VCaP (cell line): ENCODE measurements around the gene HS2ST1.
A peak's percentile ranks its signal among the peaks of the same experiment; 100 is the strongest.
"Not testable (repeated sequence)": the region's sequence is repeated elsewhere in the genome, so short reads cannot be mapped to it uniquely, and the experiment has no call there.

ENCODE experiments used
- H3K27ac ChIP-seq: fragments of 450-650 bp; 2 replicates; pipeline ENCODE4 v1.5.1; 2017
- CTCF ChIP-seq: fragments of 450-650 bp; conservative IDR thresholded peaks from 2 replicates; pipeline ENCODE4 v1.5.1; 2017; ENCODE audit warnings: mild to moderate bottlenecking, moderate library complexity

The HS2ST1 gene

GRCh38 chr1:86998727-86999126 is 84.3 kb downstream of the HS2ST1 start:
- TF ChIP-seq CTCF, result no peak
- no peak overlapping the region for H3K27ac ChIP-seq

- TF ChIP-seq CTCF, result no peak
- no peak overlapping the region for H3K27ac ChIP-seq
Measured at GRCh38 chr1:87000460-87000859, 86.0 kb downstream of the HS2ST1 start.

GRCh38 chr1:87004857-87005256 is 90.4 kb downstream of the HS2ST1 start:
- no peak overlapping the region for H3K27ac ChIP-seq
- TF ChIP-seq CTCF, result no peak

- no peak for TF ChIP-seq CTCF
- no peak overlapping the region for H3K27ac ChIP-seq
Measured at GRCh38 chr1:87007323-87007722, 92.9 kb downstream of the HS2ST1 start.

- H3K27ac ChIP-seq, result not testable (repeated sequence)
Measured at GRCh38 chr1:87013385-87013784, 99.0 kb downstream of the HS2ST1 start.

GRCh38 chr1:87017998-87018672 is 103.7 kb downstream of the HS2ST1 start:
- TF ChIP-seq CTCF, result no peak
- H3K27ac ChIP-seq, result no peak overlapping the region

- no peak for TF ChIP-seq CTCF
- no peak overlapping the region for H3K27ac ChIP-seq
Measured at GRCh38 chr1:87023326-87023725, 108.9 kb downstream of the HS2ST1 start.

GRCh38 chr1:87024936-87025540 is 110.6 kb downstream of the HS2ST1 start:
- no peak overlapping the region for H3K27ac ChIP-seq
- TF ChIP-seq CTCF, result peak; percentile 81

- H3K27ac ChIP-seq, result not testable (repeated sequence)
Measured at GRCh38 chr1:87027561-87027960, 113.1 kb downstream of the HS2ST1 start.
